GM12872 (cell line): ENCODE results near the gene MAGEA9B.
"Not testable (repeated sequence)": the region's sequence is repeated elsewhere in the genome, so short reads cannot be mapped to it uniquely, and the experiment has no call there.

Experiments used
- TF ChIP-seq, protein P1 (sequence below): IDR thresholded peaks from 3 replicates; pipeline ENCODE4 v1.5.1; 2011; ENCODE audit warnings: low read depth, mild to moderate bottlenecking, low read length, moderate library complexity; ENCODE audit not compliant: insufficient read depth

MAGEA9B gene

DNA sequence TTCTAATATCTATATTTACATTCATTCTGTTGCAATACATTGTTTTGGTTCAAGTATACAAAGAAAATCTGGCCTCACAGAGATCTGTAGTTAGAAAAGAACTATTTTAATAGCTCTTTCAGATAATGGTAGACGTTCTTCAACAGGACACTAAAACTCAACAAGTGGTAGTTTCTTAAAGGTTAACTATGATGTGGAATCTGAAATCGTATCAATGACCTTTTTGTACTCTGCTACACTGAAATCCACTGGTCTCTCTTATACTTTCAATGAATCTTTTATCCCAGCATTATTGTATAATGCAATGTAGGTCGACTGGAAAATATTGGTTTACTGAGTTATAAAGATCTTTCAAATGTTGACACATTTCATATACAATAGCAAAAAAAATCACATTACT lies 31.6 kb upstream of the MAGEA9B start:
- TF ChIP-seq, protein P1, sequence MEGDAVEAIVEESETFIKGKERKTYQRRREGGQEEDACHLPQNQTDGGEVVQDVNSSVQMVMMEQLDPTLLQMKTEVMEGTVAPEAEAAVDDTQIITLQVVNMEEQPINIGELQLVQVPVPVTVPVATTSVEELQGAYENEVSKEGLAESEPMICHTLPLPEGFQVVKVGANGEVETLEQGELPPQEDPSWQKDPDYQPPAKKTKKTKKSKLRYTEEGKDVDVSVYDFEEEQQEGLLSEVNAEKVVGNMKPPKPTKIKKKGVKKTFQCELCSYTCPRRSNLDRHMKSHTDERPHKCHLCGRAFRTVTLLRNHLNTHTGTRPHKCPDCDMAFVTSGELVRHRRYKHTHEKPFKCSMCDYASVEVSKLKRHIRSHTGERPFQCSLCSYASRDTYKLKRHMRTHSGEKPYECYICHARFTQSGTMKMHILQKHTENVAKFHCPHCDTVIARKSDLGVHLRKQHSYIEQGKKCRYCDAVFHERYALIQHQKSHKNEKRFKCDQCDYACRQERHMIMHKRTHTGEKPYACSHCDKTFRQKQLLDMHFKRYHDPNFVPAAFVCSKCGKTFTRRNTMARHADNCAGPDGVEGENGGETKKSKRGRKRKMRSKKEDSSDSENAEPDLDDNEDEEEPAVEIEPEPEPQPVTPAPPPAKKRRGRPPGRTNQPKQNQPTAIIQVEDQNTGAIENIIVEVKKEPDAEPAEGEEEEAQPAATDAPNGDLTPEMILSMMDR = no peak

DNA sequence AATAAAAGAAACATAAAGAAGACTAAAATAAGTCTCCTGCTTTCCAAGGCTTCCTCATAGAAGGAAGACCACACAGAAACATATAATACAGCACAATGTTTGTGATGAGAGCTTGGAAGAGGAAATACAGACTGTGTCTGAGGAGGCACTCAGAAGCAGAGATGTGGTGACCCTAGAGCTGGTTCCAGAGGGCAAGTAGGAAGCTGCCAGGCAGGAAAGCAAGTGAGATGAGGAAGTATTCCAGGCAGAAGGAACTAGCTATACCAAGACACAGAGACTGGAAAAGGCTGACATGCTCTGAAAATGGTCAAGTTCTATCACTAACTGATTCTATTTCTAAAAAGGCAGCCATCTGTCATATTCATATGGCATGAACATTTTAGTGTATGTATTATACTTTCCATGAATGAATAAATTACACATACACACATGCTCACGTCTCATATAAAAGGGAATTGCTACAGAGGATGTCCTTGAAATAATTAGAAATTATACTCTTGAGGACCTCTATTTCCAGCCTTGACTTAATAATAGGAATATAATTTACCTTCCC lies 24.4 kb upstream of the MAGEA9B start:
- TF ChIP-seq, protein P1 = no peak

DNA sequence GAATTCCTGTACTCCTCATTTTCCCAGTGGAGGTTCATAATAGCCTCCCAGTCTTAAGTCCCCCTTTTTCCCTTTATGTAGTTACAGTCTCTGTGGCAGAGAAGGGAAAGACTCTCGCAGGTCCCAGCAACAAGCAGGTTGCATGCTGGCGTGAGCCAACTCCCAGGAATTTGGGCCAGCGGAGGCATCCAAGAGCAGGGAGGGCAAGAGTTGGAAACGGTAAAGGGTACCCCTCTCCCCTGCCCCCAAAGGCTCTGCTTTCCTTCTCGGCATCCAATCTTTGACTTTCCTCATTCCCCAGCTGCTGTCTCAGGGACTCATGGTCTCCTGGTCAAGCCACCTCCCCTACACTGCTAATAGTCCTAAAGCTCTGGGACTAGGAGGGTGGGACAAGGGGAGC lies 23.3 kb upstream of the MAGEA9B start:
- TF ChIP-seq, protein P1 = no peak

GRCh38 chrX:149607699-149608098 lies 20.4 kb upstream of the MAGEA9B start:
- TF ChIP-seq, protein P1 = no peak

GRCh38 chrX:149595214-149595613 lies 8.0 kb upstream of the MAGEA9B start, which contains the start of gene HSFX2:
Gene HSFX2, minus strand, starts transcription at chrX:149595314. Its CDS starts 614 bp downstream, at chrX:149594700.
- TF ChIP-seq, protein P1 = not testable (repeated sequence)

- TF ChIP-seq, protein P1 = no peak
These were observed 14.5 kb downstream of the MAGEA9B start for GRCh38 chrX:149572743-149573142.

GRCh38 chrX:149571770-149572169 lies 15.5 kb downstream of the MAGEA9B start:
- TF ChIP-seq, protein P1 = no peak
